Activated CD4-positive, alpha-beta T cell treated with anti-CD3 and anti-CD28 coated beads, Interleukin-2, amount 50 U/mL, for 24 hours (primary cell): ENCODE measurements around the gene TRIM28.
"Not testable (repeated sequence)": the region's sequence is repeated elsewhere in the genome, so short reads cannot be mapped to it uniquely, and the experiment has no call there.

ENCODE experiments used
- DNase-seq, 2 donors: peaks; one replicate each; pipeline ENCODE4 v3.0.0-alpha.2; 2020; ENCODE audit warnings: low read depth in 1 of 2, low spot score in 1 of 2

The TRIM28 gene

GRCh38 chr19:58519087-58519354 is 24.8 kb upstream of the TRIM28 start:
- no peak for DNase-seq

- DNase-seq, result peak; percentile 81 to 90
Measured at GRCh38 chr19:58519355-58520256, 24.3 kb upstream of the TRIM28 start, which contains the start of gene ZBTB45. TSS of gene ZBTB45 (minus strand) at chr19:58519810. CDS start at chr19:58517673, 2,137 bp downstream.

GRCh38 chr19:58520257-58520599 is 23.6 kb upstream of the TRIM28 start:
- no peak for DNase-seq

DNA sequence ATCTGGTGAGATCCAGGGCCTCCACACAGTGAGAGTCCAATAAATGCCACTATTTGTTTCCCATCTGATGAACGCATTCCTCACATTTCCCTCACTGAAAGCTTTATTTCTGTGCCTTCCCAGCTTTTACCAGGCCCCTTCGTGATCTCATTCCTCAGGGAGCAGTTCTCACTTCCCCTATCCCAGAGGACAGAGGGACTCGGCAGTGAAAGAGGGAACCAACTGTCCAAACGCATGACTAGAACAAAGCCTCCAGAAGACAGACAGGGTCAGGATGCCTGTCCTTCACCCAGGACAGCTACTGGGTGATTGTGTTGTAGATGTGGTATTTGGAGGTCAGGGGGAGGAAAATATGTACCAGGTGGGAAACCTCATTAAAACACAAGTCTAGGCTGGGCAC is 22.2 kb upstream of the TRIM28 start:
- no peak for DNase-seq

- DNase-seq, result no peak
Measured at GRCh38 chr19:58522709-58523108, 21.2 kb upstream of the TRIM28 start.

DNA sequence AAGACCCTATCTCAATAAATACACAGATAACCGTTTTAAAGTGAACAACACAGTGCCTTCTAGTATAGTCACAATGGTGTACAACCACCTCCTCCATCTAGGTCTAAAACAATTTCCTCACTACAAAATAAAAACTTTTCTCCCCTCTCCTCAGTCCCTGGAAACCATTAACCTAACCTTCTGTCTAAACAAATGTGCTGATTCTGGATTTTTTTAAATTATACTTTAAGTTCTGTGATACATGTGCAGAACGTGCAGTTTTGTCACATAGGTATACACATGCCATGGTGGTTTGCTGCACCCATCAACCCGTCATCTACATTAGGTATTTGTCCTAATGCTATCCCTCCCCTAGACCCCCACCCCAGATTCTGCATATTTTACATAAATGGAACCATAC is 14.5 kb upstream of the TRIM28 start:
- no peak for DNase-seq

- DNase-seq, result no peak
Measured at GRCh38 chr19:58531034-58531840, 12.6 kb upstream of the TRIM28 start.

- no peak for DNase-seq
Measured at GRCh38 chr19:58535857-58536256, 8.0 kb upstream of the TRIM28 start.

DNA sequence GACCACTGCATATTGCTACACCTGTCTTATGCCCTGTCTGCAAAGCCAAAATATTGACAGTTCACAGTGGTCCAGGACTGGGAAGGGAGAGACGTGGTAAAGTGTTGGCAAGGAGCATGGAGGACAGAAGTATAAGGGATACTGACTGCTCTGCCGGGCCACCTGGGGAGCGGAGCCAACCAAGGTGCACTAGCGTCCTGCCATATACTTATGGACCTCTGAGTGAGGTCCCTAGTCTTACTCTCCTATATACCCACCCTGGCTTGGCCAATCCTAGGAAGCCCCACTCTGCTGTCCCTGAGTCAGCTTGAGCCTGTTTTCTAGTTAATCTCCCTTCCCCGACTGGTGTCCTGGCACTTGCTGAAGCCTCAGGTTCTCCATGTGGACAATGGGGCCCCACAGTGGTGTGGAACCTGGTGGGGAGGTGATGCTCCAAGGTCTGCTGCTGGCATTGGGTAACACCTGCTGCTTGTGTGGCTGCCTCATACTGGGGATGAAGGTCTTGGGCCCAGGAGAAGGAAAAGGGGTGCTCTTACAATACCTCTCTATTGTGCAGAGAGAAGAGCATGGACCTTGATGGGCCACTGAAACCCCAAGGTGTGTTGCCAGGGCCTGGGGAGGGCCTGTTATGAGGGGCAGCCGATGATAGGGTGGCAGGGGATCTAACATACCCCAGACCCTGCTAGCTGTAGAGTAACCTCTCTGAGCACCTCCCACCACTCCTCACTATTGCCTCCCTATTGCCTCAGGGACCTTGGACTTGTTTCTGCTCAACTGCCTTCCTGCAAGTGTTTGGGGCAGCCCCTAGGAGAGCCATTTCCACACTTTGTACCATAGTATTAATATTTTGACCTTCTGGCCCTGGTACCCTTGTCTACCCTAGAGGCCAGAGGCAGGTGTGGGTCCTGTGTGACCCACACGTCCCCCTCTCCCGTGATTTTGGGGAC is 6.7 kb upstream of the TRIM28 start:
- DNase-seq, result no peak

DNA sequence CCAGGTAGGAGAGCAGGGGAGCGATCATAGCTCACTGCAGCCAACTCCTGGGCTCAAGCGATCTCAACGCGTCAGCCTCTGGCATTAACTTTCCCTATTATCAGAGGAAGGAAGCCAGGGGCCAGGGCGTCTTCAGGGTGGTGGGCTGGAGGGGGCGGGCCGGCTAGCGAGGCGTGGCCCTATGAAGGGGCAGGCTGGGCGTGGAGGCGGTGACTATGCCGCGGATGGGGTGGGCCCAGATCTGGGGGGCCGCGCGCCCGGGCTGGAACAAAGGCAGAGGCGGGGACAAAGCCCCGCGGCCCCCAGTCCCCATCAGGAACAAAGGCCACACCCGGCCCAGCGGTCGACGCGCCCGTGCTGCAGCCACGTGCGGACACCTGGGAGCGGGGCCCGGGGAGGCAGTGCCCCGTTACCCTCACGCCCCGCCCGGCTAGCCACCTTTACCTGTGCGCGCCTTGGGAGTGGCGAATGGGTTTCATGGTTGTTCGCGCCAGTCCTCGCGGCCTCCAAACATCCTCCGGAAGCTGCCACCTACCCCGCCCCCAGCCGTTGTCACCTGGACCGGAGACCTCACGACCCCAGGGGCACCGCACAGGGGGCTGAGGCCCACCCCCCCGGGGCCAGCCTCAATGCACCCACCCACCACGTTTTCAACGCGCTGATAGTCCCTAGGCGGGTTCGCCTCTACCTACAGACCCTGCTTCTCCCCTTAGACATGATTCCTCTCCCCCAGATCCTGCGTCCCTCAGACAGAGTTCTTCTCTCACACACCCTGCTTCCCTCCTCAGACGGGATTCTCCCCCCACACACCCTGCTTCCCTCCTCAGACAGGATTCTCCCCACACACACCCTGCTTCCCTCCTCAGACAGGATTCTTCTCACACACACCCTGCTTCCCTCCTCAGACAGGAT is 5.4 kb upstream of the TRIM28 start:
- DNase-seq, result no peak

GRCh38 chr19:58539169-58539559 is 4.7 kb upstream of the TRIM28 start:
- DNase-seq, result not testable (repeated sequence)

- not testable (repeated sequence) for DNase-seq
Measured at GRCh38 chr19:58542641-58543372, 1.1 kb upstream of the TRIM28 start.

GRCh38 chr19:58544591-58545285 is 874 bp downstream of the TRIM28 start:
- DNase-seq, result peak in 1 of 2 donors; percentile 52

GRCh38 chr19:58545286-58546018 is 1.6 kb downstream of the TRIM28 start:
- DNase-seq, result no peak

DNA sequence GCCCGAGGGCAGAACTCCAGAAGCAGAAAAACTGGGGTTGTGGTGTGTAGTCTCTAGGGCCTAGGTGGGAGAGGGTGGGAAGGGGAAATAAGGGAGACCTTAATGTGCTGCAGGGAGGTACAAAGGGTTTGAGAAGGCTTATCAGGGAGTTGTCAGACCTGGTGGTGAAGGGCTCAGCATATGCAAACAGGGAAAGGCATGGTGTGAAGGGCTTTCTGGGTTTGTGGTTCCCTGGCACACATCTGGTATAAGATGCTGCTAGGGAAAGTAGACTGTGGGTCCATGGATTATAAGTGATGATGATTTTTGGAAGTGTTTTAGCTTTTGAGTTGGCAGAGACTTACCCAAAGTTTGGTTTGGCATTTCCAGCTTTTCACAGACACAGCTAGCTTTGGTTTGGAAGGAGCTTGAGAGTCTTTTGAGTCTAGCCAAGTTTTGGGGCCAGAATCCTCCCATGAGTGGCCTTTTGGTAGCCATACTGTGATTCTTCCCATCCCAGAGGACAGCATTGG is 2.2 kb downstream of the TRIM28 start:
- no peak for DNase-seq

- no peak for DNase-seq
Measured at GRCh38 chr19:58547323-58548312, 3.8 kb downstream of the TRIM28 start.
